CD4-positive, alpha-beta T cell treated with Interleukin-15 for 1 hour (primary cell): ENCODE data around the gene ZGRF1.
"Not testable (repeated sequence)": the region's sequence is repeated elsewhere in the genome, so short reads cannot be mapped to it uniquely, and the experiment has no call there.

ENCODE experiments used
- DNase-seq: peaks from one replicate; pipeline ENCODE4 v3.0.0-alpha.2; 2020

The ZGRF1 gene

DNA sequence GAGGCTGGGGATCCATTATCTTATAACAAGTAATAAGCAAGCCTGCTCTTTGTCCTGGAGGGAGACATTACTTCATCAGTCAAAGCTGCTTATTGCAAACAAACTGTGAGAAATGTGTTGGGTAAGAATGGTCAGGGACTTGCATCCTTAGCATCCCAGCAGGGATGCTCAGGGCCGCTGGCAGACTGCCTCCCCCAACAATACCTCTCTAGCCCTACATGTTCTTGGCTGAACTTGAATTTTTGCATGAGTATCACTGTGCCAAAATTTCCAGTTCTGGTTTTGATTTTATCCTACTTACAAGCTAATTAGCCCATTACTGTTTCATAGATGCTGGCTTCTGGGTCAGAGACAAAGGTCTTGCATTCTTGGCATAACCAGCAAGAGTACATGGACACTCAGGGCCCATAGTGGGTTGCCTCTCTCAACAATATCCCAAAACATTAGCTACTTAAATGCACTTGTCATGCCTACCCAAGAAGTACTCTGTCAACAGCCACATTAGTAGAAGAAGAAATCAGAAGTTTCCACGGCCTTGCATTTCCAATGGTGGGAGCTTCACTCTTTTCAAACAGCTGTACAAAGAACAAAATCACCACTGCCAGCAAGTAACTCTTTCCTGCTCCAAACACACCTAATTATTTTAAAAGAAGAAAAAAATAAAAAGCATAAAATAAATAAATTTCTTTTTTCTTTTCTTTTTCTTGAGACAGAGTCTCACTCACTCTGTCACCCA, 78.9 kb downstream of the ZGRF1 start:
- DNase-seq, result no peak

DNA sequence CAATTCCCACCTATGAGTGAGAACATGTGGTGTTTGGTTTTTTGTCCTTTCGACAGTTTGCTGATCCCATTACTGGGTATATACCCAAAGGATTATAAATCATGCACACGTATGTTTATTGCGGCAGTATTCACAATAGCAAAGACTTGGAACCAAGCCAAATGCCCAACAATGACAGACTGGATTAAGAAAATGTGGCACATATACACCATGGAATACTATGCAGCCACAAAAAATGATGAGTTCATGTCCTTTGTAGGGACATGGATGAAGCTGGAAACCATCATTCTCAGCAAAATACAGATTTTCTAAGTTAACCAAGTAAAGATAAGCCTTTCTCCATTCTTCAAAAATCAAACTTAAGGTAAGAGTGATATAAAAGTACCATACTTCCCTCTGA, 82.4 kb downstream of the ZGRF1 start:
- DNase-seq, result not testable (repeated sequence)

DNA sequence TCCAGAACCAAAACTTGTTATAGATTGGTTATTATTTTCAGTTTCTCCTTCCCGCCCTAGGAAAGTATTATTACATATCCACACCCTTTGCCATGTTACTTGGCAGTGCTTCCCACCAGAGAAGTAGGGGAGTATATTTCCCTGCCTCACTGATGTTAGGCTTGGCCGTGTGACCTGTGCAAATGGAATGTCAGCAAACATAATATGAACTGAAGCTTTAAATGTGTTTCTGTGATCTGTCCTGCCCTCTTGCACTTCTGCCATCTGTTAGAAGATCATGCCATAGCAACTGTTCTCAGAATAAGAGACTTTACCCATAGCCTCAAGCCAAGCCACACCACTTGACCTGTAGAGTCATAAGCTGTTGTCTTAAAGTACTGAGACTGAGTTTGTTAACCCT, 84.0 kb downstream of the ZGRF1 start:
- DNase-seq, result no peak

DNA sequence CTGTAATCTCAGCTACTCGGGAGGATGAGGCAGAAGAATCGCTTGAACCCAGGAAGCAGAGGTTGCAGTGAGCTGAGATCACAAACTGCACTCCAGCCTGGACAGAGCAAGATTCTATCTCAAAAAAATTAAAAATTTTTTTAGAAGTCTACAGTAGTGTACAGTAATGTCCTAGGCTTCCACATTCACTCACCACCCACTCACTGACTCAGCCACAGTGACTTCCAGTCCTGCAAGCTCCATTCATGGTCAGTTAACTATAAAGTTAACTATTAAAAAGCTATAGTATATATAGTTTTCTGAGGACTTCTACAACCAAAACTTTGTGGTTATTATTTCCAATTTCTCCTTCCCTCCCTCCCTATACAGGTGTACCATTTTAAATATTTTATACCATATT, 86.0 kb downstream of the ZGRF1 start:
- DNase-seq, result no peak

DNA sequence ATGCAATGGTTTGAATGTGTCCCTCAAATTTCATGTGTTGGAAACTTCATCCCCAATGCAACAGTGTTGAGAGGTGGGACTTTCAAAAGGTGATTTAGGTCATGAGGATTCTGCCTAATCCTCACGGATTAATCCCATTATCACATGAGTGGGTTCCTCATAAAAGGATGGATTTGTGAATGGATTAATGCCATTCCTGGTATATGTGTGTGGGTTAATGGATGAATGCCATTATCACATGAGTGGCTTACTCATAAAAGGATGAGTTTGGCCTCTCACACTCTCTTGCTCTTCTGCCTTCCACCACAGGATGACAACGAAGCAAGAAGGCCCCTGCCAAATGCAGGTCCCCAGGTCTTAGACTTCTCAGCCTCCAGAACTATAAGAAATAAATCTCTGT, 90.2 kb downstream of the ZGRF1 start:
- DNase-seq, result no peak

DNA sequence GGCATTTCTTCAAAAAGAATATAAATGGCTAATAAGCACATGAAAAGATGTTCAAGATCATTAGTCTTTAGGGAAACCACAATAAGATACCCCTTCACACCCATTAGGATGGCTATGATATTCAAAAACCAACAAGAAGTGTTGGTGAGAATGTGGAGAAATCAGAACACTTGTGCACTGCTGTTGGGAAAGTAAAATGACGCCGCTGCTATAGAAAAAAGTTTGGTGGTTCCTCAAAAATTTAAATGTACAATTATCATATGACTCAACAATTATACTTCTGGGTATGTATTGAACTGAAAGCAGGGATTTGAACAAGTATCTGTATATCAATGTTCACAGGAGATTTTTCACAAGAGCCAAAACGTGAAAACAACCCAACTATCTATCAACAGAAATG, 91.4 kb downstream of the ZGRF1 start:
- DNase-seq, result no peak

DNA sequence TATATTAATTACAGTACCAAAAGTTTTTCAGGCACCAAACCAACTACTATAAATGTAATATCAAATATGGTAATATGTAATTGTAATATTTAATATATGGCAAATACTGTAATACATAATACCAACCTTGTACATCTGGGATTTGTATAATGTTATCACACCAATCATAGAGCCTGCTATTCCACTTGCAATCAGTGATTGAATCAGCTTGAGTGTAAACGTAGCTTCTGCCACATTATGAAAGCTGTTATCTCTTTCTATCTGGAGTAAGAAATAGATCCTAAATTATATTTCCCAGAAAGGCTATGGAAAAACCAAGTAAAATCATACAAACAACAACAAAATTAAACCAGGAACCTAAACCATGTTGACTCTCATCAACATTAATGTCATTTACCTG, 96.0 kb downstream of the ZGRF1 start:
- no peak for DNase-seq

DNA sequence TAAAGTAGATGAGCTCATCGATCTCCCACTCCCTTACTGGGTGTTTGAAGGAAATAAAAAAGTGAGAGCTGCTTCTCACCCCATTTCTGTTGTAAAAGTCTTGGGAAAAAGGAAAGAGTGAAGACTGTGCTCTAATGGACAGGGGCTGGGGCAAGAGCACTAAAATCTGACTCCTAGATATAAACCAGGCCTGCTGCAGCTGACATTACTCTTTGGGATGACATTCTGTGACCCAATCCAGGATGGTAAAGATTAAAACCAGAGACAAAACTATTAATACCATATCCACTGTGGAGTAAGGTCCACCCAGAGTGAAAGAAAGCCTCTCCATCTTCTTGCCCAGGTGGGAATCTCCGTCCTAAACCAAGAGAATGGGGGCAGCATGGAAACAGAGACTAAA, 100.6 kb downstream of the ZGRF1 start:
- DNase-seq, result no peak

DNA sequence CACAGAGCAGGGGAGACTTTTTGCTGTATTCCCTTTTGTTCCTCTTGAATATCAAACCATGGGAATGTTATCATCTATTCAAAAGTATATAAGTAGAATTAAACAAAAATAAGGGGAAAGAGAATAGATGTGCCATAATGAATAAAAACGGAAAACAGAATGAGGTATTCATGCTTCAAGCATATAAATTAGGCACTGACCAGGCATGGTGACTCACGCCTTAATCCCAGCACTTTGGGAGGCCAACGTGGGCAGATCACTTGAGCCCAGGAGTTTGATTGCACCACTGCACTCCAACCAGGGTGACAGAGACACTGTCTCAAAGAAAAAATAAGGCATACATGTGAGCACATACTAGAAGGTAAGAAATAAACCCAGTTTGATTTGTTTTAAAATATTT, 104.4 kb downstream of the ZGRF1 start:
- DNase-seq, result no peak

DNA sequence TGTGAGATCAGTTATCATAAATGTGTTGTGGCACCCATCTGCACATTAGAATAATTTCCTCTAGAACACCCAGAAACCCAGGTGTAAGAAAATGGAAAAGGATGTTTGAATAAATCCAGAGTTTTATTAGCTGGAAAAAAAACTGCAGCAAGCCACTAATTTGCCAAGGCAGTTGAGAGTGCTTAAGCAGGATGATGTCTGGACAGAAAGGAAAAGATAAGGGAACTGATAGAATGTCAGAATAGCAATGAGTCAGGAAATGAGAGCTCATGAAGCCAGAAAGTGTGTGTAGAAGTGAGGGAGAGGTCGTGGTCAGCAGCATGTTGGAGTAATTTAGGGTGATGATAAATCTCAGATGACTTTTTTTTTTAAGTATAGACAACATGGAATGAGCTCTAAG, 105.6 kb downstream of the ZGRF1 start:
- no peak for DNase-seq

DNA sequence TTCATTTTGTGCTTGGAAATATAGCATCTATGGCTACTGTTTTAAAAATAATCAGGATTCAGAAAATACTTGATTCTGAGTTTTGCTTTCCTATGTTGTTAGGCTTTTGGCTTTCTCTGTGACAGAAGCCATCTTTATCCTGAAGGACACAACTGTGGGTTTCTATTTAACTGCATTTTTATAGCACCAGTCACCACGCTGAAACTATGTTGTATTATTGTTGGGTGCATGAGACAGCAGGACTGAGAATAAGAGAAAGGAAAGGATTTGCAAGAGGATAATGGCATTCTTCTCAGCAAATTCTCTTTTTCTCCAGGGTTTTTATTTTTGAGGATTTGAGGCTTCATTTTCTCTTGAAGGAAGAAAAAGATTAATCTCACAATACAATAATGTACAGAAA, 110.6 kb downstream of the ZGRF1 start:
- no peak for DNase-seq

DNA sequence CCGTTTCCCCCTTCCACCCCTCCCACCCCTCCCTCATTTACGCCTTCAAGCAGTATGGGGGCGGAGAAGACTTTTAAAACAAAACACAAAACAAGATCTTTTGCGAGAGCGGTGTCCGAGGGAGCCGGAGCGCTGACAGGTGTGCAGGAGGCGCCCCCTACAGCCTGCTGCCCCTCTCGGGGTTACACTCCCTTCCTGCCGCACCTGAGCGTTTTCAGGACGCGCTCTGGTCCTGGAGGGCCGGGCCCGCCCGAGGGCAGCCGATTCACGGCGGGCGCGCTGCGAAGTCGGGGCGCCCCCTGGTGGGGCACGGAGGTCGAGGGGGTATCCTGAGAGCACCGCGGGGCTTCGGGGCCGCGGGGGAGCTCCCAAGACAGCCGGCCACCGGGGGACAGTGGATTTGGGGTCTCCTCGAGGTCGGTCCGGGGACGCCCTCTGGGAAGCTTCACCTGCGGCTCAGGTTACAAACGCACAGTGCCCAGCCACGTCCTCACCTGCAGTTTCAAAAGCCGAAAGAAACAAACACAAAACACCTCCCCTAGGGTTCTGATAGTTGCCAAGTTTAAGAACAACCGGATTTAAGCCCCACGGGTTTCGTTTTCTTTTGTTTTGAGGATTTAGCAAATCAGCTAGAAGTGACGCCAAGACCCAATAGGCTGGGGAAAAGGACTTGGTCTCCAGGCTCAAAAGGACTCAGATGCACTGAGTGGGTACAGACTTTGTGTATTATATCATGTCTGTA, 112.8 kb downstream of the ZGRF1 start:
- DNase-seq, result peak; percentile 72

DNA sequence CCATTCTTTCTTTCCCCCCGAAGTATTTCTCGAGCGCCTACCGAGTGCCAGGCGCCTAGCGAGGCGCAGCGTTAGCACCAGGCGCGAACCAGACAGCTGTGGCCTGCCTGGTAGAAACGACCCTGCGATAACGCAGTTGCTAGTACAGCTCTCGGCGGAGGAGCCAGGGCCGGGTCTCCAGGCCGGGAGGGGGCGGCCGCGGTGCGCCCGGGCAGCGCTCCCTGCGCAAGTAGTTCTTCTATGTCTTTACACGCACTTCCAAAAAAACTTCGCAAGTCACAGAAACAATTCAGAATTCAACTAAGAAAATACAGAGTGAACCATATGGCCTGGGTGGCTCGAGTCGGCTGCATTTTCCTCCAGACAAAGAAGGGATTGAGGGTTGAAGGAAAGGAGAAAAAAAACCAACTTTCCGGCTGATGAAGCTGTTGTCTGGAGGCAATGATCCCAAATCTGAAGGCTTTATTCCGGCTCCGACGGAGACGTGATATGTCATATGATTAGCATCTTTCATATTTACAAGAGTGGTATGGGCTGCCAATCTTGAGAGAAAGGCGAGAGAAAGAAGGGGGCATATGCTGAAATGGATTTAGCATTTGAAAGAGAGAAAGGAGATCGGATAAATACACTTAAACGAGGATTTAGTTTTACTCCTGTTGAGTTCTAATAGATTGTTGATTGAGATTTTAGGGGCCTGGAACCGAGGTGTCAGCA, 113.5 kb downstream of the ZGRF1 start:
- DNase-seq, result peak; percentile 51

DNA sequence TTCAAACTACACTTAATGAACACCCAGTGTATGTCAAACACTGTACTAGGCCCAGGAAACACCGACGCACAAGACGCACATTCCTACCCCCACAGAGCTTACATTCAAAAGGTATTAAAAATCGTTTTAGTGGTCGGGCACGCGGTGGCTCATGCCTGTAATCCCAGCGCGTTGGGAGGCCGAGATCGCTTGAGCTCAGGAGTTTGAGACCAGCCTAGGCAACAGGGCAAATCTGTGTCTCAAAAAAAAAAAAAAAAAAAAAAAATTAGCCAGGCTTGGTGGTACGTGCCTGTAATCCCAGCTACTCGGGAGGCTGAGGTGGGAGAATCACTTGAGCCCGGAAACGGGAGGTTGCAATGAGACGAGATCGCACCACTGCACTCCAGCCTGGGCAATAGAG, 114.3 kb downstream of the ZGRF1 start:
- not testable (repeated sequence) for DNase-seq

DNA sequence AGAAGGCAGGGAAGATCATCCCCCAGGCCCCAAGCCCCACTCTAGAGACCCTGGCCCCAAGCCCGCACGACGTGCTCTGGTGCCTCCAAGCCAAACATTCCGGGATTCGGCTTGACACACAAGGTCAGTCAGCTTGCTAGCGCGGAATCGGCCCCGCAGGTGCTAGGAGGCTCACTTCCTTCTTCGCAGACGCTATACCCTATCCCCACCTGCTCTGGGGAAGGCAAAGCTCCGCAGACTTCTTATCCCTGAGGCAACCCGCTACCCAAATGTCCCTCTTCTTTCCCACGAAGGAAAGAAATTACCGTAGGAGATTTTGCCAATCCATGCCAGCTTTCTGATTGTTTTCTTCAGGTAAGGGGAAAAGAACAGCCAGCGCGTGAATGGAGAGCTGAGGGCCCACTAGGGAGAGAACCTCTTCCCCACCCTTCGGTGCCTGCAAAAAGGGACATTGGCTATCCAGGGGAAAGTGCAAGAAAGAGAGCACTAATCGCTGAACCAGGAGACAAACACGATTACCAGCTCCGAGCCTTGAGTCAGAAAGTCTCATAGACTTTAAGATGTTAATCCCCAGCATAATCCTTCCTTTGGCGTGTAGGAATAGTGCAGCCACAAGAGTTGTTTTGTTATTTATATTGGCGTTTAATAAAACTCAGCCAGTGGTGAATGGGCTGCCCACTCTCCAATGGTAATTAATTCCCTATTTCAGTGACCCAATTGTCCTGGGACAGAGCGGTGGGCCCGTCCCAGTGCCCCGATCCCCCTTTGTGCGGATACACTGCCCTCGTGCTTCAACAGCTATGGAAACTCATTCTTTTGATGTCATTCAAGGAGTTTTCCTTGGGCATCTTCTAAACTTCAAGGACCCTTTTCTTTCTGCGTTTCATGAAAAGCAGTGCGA, 115.3 kb downstream of the ZGRF1 start:
- no peak for DNase-seq

DNA sequence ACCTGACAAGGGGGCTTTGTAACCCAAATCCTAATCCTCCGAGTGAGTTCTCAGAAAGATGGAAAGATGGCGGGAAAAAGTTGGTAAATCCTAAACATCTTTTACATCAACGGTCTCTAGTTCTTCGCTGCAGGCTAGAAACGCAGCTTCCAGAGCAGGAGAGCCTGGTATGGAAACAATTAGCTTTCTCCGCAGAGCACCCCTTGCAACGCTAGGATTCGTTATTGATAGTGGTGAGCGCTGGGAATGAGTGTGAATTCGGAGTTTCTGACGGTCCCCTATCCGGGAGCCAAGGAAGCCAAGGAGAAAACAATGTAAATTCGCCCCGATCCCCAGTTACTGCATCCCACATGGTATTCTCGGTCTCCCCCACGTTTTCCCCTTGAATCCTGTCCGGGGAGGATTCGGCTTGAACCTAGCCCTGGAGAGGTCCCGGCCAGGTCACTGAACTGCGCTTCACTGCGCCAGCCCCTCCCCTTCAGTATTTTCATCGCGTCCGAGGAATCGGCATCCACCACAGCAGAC, 116.0 kb downstream of the ZGRF1 start:
- DNase-seq, result no peak

DNA sequence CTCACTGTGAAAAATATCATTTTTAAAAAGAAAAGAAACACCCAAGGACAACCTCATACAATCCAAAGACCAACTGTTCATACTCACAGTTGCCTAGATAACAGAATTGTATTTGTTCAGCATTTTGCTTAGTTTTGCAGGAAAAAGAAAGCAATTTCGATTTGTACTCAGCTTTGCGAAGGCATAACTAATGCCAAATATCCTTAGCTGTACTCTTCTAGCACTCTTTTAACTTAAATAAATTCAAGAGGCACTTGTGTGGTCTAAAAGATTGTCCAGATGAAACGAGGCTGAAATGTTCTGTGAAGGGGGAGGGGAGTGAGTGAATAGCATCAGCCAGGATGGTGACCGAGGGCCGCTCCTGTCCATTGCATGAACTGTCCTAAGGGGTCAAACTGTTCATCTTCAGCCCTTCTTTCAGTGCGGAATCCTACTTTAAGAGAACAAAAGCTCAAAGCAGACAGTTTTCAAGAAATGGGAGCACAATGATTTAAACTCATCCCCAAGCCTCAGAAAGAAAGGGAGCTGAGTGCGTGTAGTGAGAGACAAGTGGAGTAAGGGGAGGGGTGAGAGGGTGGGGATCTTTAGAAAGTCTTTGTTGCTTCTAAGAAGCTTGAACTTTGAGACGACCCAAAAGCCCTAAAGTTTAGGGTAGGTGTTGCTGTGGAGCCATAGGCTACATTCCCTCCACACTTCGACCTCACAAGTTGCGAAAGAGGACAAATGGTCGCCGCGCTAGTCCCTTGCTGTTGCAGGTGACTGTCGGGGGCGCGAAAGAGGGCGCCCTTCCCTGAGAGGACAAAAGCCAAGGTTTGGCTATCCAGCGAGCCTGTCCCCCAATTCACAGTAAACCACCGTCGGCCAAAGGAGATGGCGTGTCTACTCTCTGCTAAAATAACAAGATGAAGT, 116.8 kb downstream of the ZGRF1 start:
- DNase-seq, result no peak

DNA sequence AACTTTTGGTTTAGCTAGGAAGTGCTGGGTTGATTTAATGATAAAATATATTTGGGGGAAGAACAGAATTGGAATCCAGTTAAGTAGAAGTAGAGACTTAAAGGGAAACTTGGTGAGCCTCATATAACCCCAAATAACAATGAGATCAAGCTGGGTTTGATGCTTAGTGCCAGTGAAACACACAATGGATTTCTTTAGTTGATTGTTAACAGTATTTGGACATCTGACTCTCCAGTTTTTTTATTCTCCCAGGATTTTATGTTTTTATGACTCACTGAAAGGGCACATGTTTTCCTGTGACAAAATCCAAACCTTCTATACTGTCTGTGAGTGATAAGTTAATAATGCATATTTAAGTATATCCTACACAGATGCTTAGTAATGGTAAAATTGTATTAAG, 118.0 kb downstream of the ZGRF1 start:
- no peak for DNase-seq

DNA sequence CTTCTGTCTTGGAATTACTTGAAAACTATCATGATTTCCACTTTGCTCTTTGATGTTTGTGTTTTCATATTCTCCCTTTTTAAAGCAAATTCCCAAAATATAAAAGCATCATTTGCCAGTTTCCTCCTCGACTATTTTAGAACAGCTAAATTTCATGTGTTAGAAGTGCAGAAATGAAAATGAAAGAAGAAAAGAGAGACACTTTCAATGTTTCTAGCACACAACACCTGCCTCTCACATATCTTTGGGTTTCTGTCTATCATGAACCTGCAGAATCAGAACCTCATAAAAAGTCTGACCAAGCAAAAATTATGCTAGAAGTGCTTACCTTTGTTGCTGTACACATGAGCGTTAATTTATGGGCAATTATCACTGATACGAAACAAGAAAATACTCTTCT, 118.8 kb downstream of the ZGRF1 start:
- no peak for DNase-seq

DNA sequence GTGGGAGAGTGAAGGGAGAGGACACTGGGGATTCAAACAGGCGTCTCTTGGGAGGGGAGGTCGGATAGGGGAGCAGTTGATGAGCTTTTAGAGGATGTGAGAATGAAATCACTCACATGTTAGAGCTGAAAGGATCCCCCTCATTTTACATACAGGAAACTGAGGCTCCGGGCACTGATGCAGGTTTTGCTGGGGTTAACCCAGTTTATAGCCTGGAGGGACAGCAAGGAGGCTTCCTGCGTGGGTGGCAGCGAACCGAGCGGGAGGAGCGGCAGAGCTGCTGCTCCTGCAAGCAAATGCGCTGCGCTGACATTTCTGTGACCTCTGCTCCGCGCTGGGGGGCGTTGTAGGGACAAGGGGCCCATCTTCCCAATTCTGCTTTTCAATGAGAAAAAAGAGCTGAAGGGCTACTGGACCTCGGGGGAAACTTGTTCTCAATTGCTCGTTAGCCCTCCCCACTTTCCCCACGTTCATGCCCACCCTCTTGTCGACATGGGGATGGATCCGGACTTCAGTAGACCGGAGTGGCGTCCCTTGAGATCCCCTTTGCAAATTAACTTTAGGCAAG, 119.6 kb downstream of the ZGRF1 start:
- DNase-seq, result no peak

DNA sequence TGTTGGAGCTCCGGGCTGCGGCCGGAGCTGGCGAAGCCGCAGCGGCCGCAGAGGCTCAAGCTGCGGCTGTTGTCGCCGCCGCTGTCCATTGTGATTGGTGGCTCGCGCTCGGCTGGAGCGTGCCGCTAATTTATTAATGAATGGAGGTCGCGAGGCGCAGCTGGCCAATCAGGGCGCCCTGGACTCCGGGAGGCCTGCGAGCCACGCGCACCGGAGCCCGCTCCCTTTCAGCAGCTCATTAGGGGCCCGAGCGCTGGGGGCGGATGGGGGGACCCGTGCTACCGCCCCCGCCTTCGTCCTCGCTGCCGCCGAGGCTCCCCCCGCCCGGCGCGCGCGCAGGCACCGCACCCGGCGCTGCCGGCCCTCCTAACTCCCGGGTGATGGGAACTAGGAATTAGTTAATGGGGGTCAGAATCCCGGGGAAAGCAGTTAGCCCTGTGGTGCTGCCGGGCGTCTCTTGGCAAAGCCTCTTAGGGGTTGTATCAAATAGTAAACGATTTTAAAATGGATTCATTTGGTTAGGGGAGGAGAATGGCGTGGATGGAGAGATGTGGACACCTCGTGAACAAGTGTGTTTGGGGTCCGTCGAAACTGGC, 120.1 kb downstream of the ZGRF1 start:
- no peak for DNase-seq
